GM23338 (cell line): Measurements from ENCODE around the gene IVD. TPM values are rescaled to one million over a fixed set of nuclear protein-coding genes. Genes with fewer than 3 reads are reported as not detected.

Experiments used
- ATAC-seq: fragments of 200-7000 bp; cut with Tn5 transposase; 3 replicates; pipeline ENCODE4 v1.9.1; 2020
- DNase-seq: peaks from one replicate; pipeline ENCODE4 v3.0.0-alpha.2; 2015; ENCODE audit warnings: low spot score
- H2AFZ ChIP-seq: fragments of 200-600 bp; sonication (generic); 2 replicates; pipeline ENCODE4 v1.8.0; 2016; ENCODE audit warnings: antibody characterized with exemption, mild to moderate bottlenecking, moderate library complexity
- H3F3A ChIP-seq: fragments of 200-600 bp; sonication (generic); replicated peaks from 2 replicates; pipeline ENCODE4 v1.8.0; 2017; ENCODE audit warnings: antibody characterized with exemption, mixed run types, low read depth
- H3K27ac ChIP-seq: fragments of 200-600 bp; sonication (generic); 2 replicates; pipeline ENCODE4 v1.6.1; 2016; ENCODE audit warnings: low read depth
- H3K27me3 ChIP-seq: fragments of 200-600 bp; sonication (generic); 2 replicates; pipeline ENCODE4 v1.8.0; 2016; ENCODE audit warnings: mild to moderate bottlenecking, mixed run types, moderate library complexity; ENCODE audit not compliant: insufficient read depth
- H3K36me3 ChIP-seq: fragments of 200-600 bp; sonication (generic); 2 replicates; pipeline ENCODE4 v1.8.0; 2016; ENCODE audit warnings: mild to moderate bottlenecking; ENCODE audit not compliant: insufficient read depth
- H3K4me1 ChIP-seq: fragments of 200-600 bp; sonication (generic); 2 replicates; pipeline ENCODE4 v1.8.0; 2016; ENCODE audit warnings: mild to moderate bottlenecking, moderate library complexity; ENCODE audit not compliant: insufficient read depth
- H3K4me2 ChIP-seq: fragments of 200-600 bp; sonication (generic); 2 replicates; pipeline ENCODE4 v1.7.1; 2017; ENCODE audit warnings: mixed run types
- H3K4me3 ChIP-seq: fragments of 200-600 bp; sonication (generic); 2 replicates; pipeline ENCODE4 v1.6.1; 2016; ENCODE audit warnings: mixed run types
- H3K79me2 ChIP-seq: fragments of 200-600 bp; sonication (generic); replicated peaks from 2 replicates; pipeline ENCODE4 v1.8.0; 2017; ENCODE audit warnings: mild to moderate bottlenecking; ENCODE audit not compliant: insufficient read depth
- H3K9me2 ChIP-seq: fragments of 200-600 bp; sonication (generic); 2 replicates; pipeline ENCODE4 v1.8.0; 2017; ENCODE audit not compliant: insufficient read depth
- H4K20me1 ChIP-seq: fragments of 200-600 bp; sonication (generic); replicated peaks from 2 replicates; pipeline ENCODE4 v1.8.0; 2017; ENCODE audit warnings: mild to moderate bottlenecking; ENCODE audit not compliant: insufficient read depth
- H3K27ac Mint-ChIP-seq: 2 replicates; pipeline ENCODE4 v1.8.0; 2020; ENCODE audit warnings: inconsistent platforms, mild to moderate bottlenecking, moderate library complexity, mixed read lengths
- H3K27me3 Mint-ChIP-seq: 3 replicates; pipeline ENCODE4 v1.8.0; 2022; ENCODE audit warnings: low read depth, mild to moderate bottlenecking, moderate library complexity, mixed read lengths, inconsistent platforms; ENCODE audit not compliant: insufficient read depth, poor library complexity
- H3K36me3 Mint-ChIP-seq: 3 replicates; pipeline ENCODE4 v1.8.0; 2021; ENCODE audit warnings: low read depth, mild to moderate bottlenecking, inconsistent platforms, moderate library complexity, mixed read lengths
- H3K4me1 Mint-ChIP-seq: 3 replicates; pipeline ENCODE4 v1.8.0; 2020; ENCODE audit warnings: mild to moderate bottlenecking, inconsistent platforms, mixed read lengths
- H3K4me3 Mint-ChIP-seq: 3 replicates; pipeline ENCODE4 v1.8.0; 2021; ENCODE audit warnings: moderate library complexity, mild to moderate bottlenecking, inconsistent platforms, mixed read lengths
- H3K9me3 Mint-ChIP-seq: 3 replicates; pipeline ENCODE4 v1.8.0; 2020; ENCODE audit warnings: moderate library complexity, mild to moderate bottlenecking, inconsistent platforms, mixed read lengths
- CREB1 ChIP-seq: fragments of 250-450 bp; sonication (Bioruptor Pico); IDR thresholded peaks from 2 replicates; pipeline ENCODE4 v1.5.0; 2020; ENCODE audit warnings: low read depth, mild to moderate bottlenecking, moderate library complexity
- CTCF ChIP-seq, 2 experiments: fragments of 200-600 bp in 1 of 2; sonication (generic) in 1 of 2; conservative IDR thresholded peaks; 2 replicates each; pipeline versions ENCODE4 v1.5.1 to v1.6.1; 2016 to 2017; ENCODE audit warnings: antibody characterized with exemption in 2 of 2, low read depth in 2 of 2, mild to moderate bottlenecking in 2 of 2, moderate library complexity in 1 of 2
- EZH2 ChIP-seq: fragments of 200-600 bp; sonication (generic); IDR thresholded peaks from one replicate; pipeline ENCODE4 v1.8.0; 2017; ENCODE audit warnings: antibody characterized with exemption, mild to moderate bottlenecking, low read depth; ENCODE audit not compliant: unreplicated experiment
- EZH2phosphoT487 ChIP-seq: fragments of 200-600 bp; sonication (generic); IDR thresholded peaks from one replicate; pipeline ENCODE4 v1.8.1; 2018; ENCODE audit warnings: antibody characterized with exemption; ENCODE audit not compliant: unreplicated experiment
- JUNB ChIP-seq: IDR thresholded peaks from one replicate; pipeline ENCODE4 v1.6.1; 2016; ENCODE audit warnings: antibody characterized with exemption; ENCODE audit not compliant: unreplicated experiment
- STAT1 ChIP-seq: IDR thresholded peaks from one replicate; pipeline ENCODE4 v1.6.1; 2016; ENCODE audit warnings: antibody characterized with exemption; ENCODE audit not compliant: unreplicated experiment
- ZNF114 ChIP-seq: fragments of 250-450 bp; sonication (Bioruptor Pico); IDR thresholded peaks from 2 replicates; pipeline ENCODE4 v1.5.0; 2020; ENCODE audit warnings: mild to moderate bottlenecking, moderate library complexity
- ZNF331 ChIP-seq: fragments of 250-450 bp; sonication (Bioruptor Pico); IDR thresholded peaks from 2 replicates; pipeline ENCODE4 v1.5.0; 2020; ENCODE audit warnings: low read depth, mild to moderate bottlenecking, moderate library complexity
- ZNF462 ChIP-seq: fragments of 250-450 bp; sonication (Bioruptor Pico); IDR thresholded peaks from 2 replicates; pipeline ENCODE4 v1.5.0; 2020; ENCODE audit warnings: mild to moderate bottlenecking, moderate library complexity
- polyA plus RNA-seq: library from polyadenylated mRNA; unstranded; fragments of >200 nt; fragmentation: Nextera tagmentation; extraction: Ambion mirVana; gene quantifications from 2 replicates; pipeline ENCODE4 v1.2.1, GENCODE V29; 2016
- total RNA-seq: library from RNA; depleted of rRNA; stranded (reverse); fragments of >200 nt; shearing (Covaris generic); gene quantifications from 2 replicates; pipeline ENCODE4 v1.2.3, GENCODE V29; 2014
- TF ChIP-seq, protein P1 (sequence below): IDR thresholded peaks from 2 replicates; pipeline ENCODE4 v1.6.1; 2016; ENCODE audit warnings: antibody characterized with exemption
- TF ChIP-seq, protein P2 (sequence below): IDR thresholded peaks from one replicate; pipeline ENCODE4 v1.6.1; 2018; ENCODE audit warnings: antibody characterized with exemption; ENCODE audit not compliant: unreplicated experiment

Gene IVD
- total and polyA plus RNA-seq, 2 experiments from 2014 or later, result 54.1 to 75.4 TPM

DNA sequence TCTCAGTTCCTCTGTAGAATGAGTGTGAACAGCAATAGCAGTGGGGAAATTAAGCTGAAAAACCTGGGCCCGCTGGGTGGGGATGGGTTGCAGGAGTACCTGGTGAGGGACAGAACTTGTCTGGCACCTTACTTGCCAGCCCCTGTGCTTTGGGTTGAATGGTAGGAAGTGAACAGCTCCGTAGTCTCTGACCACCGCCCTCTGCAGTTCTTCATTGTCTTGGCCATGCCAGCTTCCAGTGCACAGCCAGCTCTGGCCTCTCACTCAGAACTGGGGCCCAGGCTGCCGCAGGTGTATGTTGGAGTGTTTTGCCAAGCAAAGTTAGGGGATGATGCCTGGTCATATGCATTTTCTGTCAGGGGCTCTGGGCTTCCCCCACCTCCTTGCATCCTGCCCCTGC, 51.1 kb downstream of the IVD start (continued):
- TF ChIP-seq ZNF462 (no peak), CREB1 (no peak), EZH2phosphoT487 (no peak)

- Histone ChIP-seq H3K4me1 (peaks cover 16% of the 10 kb centered on the region; the same call in 1 of the 2 replicates), H3K79me2 (peaks cover 67% of the 10 kb centered on the region), H3K9me2 (no peaks in the 10 kb centered on the region), H3K27ac (peak overlapping the region; percentile 69; the same call in 1 of the 2 replicates), H3K4me3 (no peak overlapping the region), H3F3A (no peaks in the 10 kb centered on the region), H3K4me2 (no peak overlapping the region), H2AFZ (no peak overlapping the region), H3K27me3 (no peaks in the 10 kb centered on the region), H3K36me3 (peaks cover 14% of the 10 kb centered on the region), H4K20me1 (peaks cover 36% of the 10 kb centered on the region)
- Mint-ChIP-seq H3K9me3 (no peaks in the 10 kb centered on the region), H3K27me3 (peaks cover 5% of the 10 kb centered on the region), H3K4me3 (no peak overlapping the region), H3K27ac (no peak overlapping the region), H3K4me1 (peaks cover 37% of the 10 kb centered on the region), H3K36me3 (peaks cover 39% of the 10 kb centered on the region)
- ATAC-seq, result no peak
- no peak for DNase-seq
- TF ChIP-seq CTCF (conservative IDR thresholded peaks at IDR 0.05; ENCODE audit: low read depth in 2 of 2) (no peak), STAT1 (no peak), EZH2 (no peak), ZNF114 (CRISPR knock-in tag) (no peak), ZNF331 (no peak), JUNB (no peak), CREB1 (no peak), EZH2phosphoT487 (no peak)
- TF ChIP-seq, protein P1, sequence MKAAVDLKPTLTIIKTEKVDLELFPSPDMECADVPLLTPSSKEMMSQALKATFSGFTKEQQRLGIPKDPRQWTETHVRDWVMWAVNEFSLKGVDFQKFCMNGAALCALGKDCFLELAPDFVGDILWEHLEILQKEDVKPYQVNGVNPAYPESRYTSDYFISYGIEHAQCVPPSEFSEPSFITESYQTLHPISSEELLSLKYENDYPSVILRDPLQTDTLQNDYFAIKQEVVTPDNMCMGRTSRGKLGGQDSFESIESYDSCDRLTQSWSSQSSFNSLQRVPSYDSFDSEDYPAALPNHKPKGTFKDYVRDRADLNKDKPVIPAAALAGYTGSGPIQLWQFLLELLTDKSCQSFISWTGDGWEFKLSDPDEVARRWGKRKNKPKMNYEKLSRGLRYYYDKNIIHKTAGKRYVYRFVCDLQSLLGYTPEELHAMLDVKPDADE, result no peak
- TF ChIP-seq, protein P2, sequence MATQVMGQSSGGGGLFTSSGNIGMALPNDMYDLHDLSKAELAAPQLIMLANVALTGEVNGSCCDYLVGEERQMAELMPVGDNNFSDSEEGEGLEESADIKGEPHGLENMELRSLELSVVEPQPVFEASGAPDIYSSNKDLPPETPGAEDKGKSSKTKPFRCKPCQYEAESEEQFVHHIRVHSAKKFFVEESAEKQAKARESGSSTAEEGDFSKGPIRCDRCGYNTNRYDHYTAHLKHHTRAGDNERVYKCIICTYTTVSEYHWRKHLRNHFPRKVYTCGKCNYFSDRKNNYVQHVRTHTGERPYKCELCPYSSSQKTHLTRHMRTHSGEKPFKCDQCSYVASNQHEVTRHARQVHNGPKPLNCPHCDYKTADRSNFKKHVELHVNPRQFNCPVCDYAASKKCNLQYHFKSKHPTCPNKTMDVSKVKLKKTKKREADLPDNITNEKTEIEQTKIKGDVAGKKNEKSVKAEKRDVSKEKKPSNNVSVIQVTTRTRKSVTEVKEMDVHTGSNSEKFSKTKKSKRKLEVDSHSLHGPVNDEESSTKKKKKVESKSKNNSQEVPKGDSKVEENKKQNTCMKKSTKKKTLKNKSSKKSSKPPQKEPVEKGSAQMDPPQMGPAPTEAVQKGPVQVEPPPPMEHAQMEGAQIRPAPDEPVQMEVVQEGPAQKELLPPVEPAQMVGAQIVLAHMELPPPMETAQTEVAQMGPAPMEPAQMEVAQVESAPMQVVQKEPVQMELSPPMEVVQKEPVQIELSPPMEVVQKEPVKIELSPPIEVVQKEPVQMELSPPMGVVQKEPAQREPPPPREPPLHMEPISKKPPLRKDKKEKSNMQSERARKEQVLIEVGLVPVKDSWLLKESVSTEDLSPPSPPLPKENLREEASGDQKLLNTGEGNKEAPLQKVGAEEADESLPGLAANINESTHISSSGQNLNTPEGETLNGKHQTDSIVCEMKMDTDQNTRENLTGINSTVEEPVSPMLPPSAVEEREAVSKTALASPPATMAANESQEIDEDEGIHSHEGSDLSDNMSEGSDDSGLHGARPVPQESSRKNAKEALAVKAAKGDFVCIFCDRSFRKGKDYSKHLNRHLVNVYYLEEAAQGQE, result no peak
These were observed 53.1 kb downstream of the IVD start for GRCh38 chr15:40458495-40459371.
